K562 treated with DMSO at 1 percent for 4 hours (cell line): ENCODE results near the gene ZNF429. TPM values are rescaled to one million over a fixed set of nuclear protein-coding genes. Genes with fewer than 3 reads are reported as not detected.

Source experiments
- total RNA-seq: library from RNA; unstranded; fragments of 300-600 nt; gene quantifications from 2 replicates; pipeline ENCODE4 v1.2.3, GENCODE V29; 2022; ENCODE audit not compliant: insufficient read depth

The ZNF429 gene
- total RNA-seq, result 8.9 and 9.5 TPM in 2 replicates

GRCh38 chr19:21505459-21506451 lies at the start of gene ZNF429:
TSS of gene ZNF429 (plus strand) at chr19:21505602. CDS start at chr19:21505772, 170 bp downstream.

Other genes starting within 250 kb of the ZNF429 start
- gene ZNF708, start 176.2 kb upstream of the ZNF429 start, total RNA-seq, result 1.1 and 1.2 TPM in 2 replicates
- 5.2 and 5.6 TPM in 2 replicates for gene ZNF738, start 146.6 kb upstream of the ZNF429 start, total RNA-seq
- 2.7 and 6.1 TPM in 2 replicates for gene ZNF493, start 108.5 kb upstream of the ZNF429 start, total RNA-seq